Measurements from ENCODE around the gene CBX4.

The CBX4 gene

GRCh38 chr17:79839356-79840268 is at the start of gene CBX4:
Gene CBX4 (minus strand): TSS chr17:79839440. CDS start chr17:79839251, 189 bp downstream.
- peak; percentile 93 for DNase-seq

- no peak for DNase-seq
Observed at GRCh38 chr17:79888009-79888540, 48.8 kb upstream of the CBX4 start.

- no peak for DNase-seq
Observed at GRCh38 chr17:79887451-79887991, 48.3 kb upstream of the CBX4 start.

GRCh38 chr17:79883202-79883601 is 44.0 kb upstream of the CBX4 start:
- no peak for DNase-seq

- no peak for DNase-seq
Observed at GRCh38 chr17:79878329-79878947, 39.2 kb upstream of the CBX4 start.

GRCh38 chr17:79877041-79877440 is 37.8 kb upstream of the CBX4 start:
- DNase-seq, result no peak

- DNase-seq, result no peak
Observed at GRCh38 chr17:79875511-79875910, 36.3 kb upstream of the CBX4 start.

- DNase-seq, result no peak
Observed at GRCh38 chr17:79874329-79874981, 35.2 kb upstream of the CBX4 start.

GRCh38 chr17:79873583-79873982 is 34.3 kb upstream of the CBX4 start:
- no peak for DNase-seq

GRCh38 chr17:79872762-79873161 is 33.5 kb upstream of the CBX4 start:
- no peak for DNase-seq

GRCh38 chr17:79871131-79871530 is 31.9 kb upstream of the CBX4 start:
- no peak for DNase-seq

GRCh38 chr17:79870540-79870939 is 31.3 kb upstream of the CBX4 start:
- no peak for DNase-seq

- DNase-seq, result no peak
Observed at GRCh38 chr17:79866791-79867518, 27.7 kb upstream of the CBX4 start.

- no peak for DNase-seq
Observed at GRCh38 chr17:79865351-79866210, 26.3 kb upstream of the CBX4 start.

- DNase-seq, result no peak
Observed at GRCh38 chr17:79864617-79865250, 25.5 kb upstream of the CBX4 start.

- DNase-seq, result no peak
Observed at GRCh38 chr17:79864147-79864546, 24.9 kb upstream of the CBX4 start.

- no peak for DNase-seq
Observed at GRCh38 chr17:79862771-79863440, 23.7 kb upstream of the CBX4 start.

GRCh38 chr17:79862238-79862637 is 23.0 kb upstream of the CBX4 start:
- no peak for DNase-seq

GRCh38 chr17:79861413-79862216 is 22.4 kb upstream of the CBX4 start:
- no peak for DNase-seq
